HepG2 (cell line): ENCODE results near the gene PODXL2. TPM values are rescaled to one million over a fixed set of nuclear protein-coding genes. Genes with fewer than 3 reads are reported as not detected.

ENCODE experiments used
- BHLHE40 ChIP-seq: IDR thresholded peaks from 2 replicates; pipeline ENCODE4 v1.6.1; 2011; ENCODE audit warnings: low read length, improper control_type of control experiment
- CENPX ChIP-seq: sonication (generic); formaldehyde crosslinking; IDR thresholded peaks from 2 replicates; pipeline ENCODE4 v1.9.0; 2021; ENCODE audit warnings: mild to moderate bottlenecking, missing genetic modification reagents, moderate library complexity
- DRAP1 ChIP-seq: IDR thresholded peaks from 2 replicates; pipeline ENCODE4 v1.6.1; 2016; ENCODE audit warnings: missing genetic modification reagents, missing compliant biosample characterization
- E2F5 ChIP-seq: sonication (generic); formaldehyde crosslinking; conservative IDR thresholded peaks from 2 replicates; pipeline ENCODE4 v1.4.0; 2020; ENCODE audit warnings: missing genetic modification reagents
- FOXK1 ChIP-seq: sonication (generic); formaldehyde crosslinking; IDR thresholded peaks from 2 replicates; pipeline ENCODE4 v1.4.0; 2020; ENCODE audit warnings: low read depth, missing genetic modification reagents, borderline replicate concordance
- GATA4 ChIP-seq: sonication (generic); IDR thresholded peaks from 2 replicates; pipeline ENCODE4 v1.6.1; 2016; ENCODE audit warnings: antibody characterized with exemption, low read depth, borderline replicate concordance
- HNRNPUL1 ChIP-seq: fragments of 200-400 bp; formaldehyde crosslinking; IDR thresholded peaks from 2 replicates; pipeline ENCODE4 v1.6.1; 2017; ENCODE audit warnings: low read depth, mild to moderate bottlenecking, low read length, moderate library complexity
- HOMEZ ChIP-seq: IDR thresholded peaks from 2 replicates; pipeline ENCODE4 v1.6.1; 2016; ENCODE audit warnings: low read depth
- MNT ChIP-seq: fragments of 450-650 bp; IDR thresholded peaks from 2 replicates; pipeline ENCODE4 v1.6.1; 2016
- NFE2L1 ChIP-seq: sonication (generic); formaldehyde crosslinking; IDR thresholded peaks from 2 replicates; pipeline ENCODE4 v1.4.0; 2020; ENCODE audit warnings: missing genetic modification reagents, mild to moderate bottlenecking, borderline replicate concordance
- NR2F6 ChIP-seq, 2 experiments: IDR thresholded peaks; 2 replicates each; pipeline ENCODE4 v1.6.1; 2016; ENCODE audit warnings: antibody characterized with exemption in 1 of 2, mild to moderate bottlenecking in 1 of 2
- POLR2A ChIP-seq, 2 experiments: IDR thresholded peaks; 2 replicates each; pipeline ENCODE4 v1.6.1; 2011; ENCODE audit warnings: low read depth in 2 of 2, low read length in 2 of 2, mild to moderate bottlenecking in 1 of 2, moderate library complexity in 1 of 2; ENCODE audit not compliant: insufficient read depth in 1 of 2
- PPARG ChIP-seq: conservative IDR thresholded peaks from 2 replicates; pipeline ENCODE4 v1.6.1; 2016; ENCODE audit warnings: missing biosample characterization, missing genetic modification reagents
- STAG1 ChIP-seq: sonication (generic); formaldehyde crosslinking; IDR thresholded peaks from 2 replicates; pipeline ENCODE4 v1.4.0; 2020; ENCODE audit warnings: missing genetic modification reagents
- THYN1 ChIP-seq: sonication (generic); formaldehyde crosslinking; IDR thresholded peaks from 2 replicates; pipeline ENCODE4 v1.8.1; 2023; ENCODE audit warnings: low read depth, mild to moderate bottlenecking, moderate library complexity, missing genetic modification reagents, borderline replicate concordance
- ZC3H13 ChIP-seq: sonication (generic); formaldehyde crosslinking; IDR thresholded peaks from 2 replicates; pipeline ENCODE4 v1.8.1; 2023; ENCODE audit warnings: mild to moderate bottlenecking, missing genetic modification reagents, moderate library complexity
- ZMAT3 ChIP-seq: sonication (generic); formaldehyde crosslinking; conservative IDR thresholded peaks from 2 replicates; pipeline ENCODE4 v1.7.0; 2021; ENCODE audit warnings: missing genetic modification reagents
- ZNF121 ChIP-seq: sonication (generic); formaldehyde crosslinking; IDR thresholded peaks from 2 replicates; pipeline ENCODE4 v1.5.0; 2020; ENCODE audit warnings: mild to moderate bottlenecking, missing genetic modification reagents
- ZNF256 ChIP-seq: sonication (generic); formaldehyde crosslinking; conservative IDR thresholded peaks from 2 replicates; pipeline ENCODE4 v1.4.0; 2020; ENCODE audit warnings: missing genetic modification reagents
- ZNF510 ChIP-seq: sonication (generic); formaldehyde crosslinking; IDR thresholded peaks from 2 replicates; pipeline ENCODE4 v1.4.0; 2020; ENCODE audit warnings: low read depth, mild to moderate bottlenecking, missing genetic modification reagents
- ZNF775 ChIP-seq: sonication (generic); formaldehyde crosslinking; IDR thresholded peaks from 2 replicates; pipeline ENCODE4 v1.4.0; 2020; ENCODE audit warnings: missing genetic modification reagents, mild to moderate bottlenecking, moderate library complexity, borderline replicate concordance
- polyA plus RNA-seq, 8 experiments: library from polyadenylated mRNA; depleted of rRNA in 3 of 8; stranded (reverse) in 7 of 8; unstranded in 1 of 8; fragments of >200 nt; fragmentation: Illumina TruSeq in 4 of 8; extraction: Trizol in 4 of 8; gene quantifications; 2 replicates each; pipeline versions ENCODE4 v1.2.1 to v1.2.3, GENCODE V29; 2011 to 2016; ENCODE audit warnings: low read depth in 4 of 8, missing spikeins in 1 of 8, mixed read lengths in 1 of 8; ENCODE audit not compliant: insufficient read depth in 1 of 8
- total RNA-seq, 5 experiments: library from RNA; depleted of rRNA; stranded (reverse); fragments of >200 nt; fragmentation: Illumina TruSeq; extraction: Trizol; gene quantifications; 2 replicates each; pipeline ENCODE4 v1.2.3, GENCODE V29; 2016; ENCODE audit warnings: low read depth in 1 of 5
- TF ChIP-seq, protein P1 (sequence below): sonication (generic); formaldehyde crosslinking; IDR thresholded peaks from 2 replicates; pipeline ENCODE4 v1.5.1; 2020; ENCODE audit warnings: missing genetic modification reagents, mild to moderate bottlenecking, borderline replicate concordance
- TF ChIP-seq, protein P2 (sequence below): sonication (generic); formaldehyde crosslinking; IDR thresholded peaks from 2 replicates; pipeline ENCODE4 v1.4.0; 2020; ENCODE audit warnings: mild to moderate bottlenecking, missing genetic modification reagents

PODXL2 gene
- total and polyA plus RNA-seq, 2 of the 13 experiments (the other 11 are each of a cell fraction or from before 2014, with no cell fraction given): 20.4 to 25.1 TPM

GRCh38 chr3:127590593-127591465, 38.2 kb upstream of the PODXL2 start, which contains the start of gene TPRA1 (continued):
- TF ChIP-seq, protein P1, sequence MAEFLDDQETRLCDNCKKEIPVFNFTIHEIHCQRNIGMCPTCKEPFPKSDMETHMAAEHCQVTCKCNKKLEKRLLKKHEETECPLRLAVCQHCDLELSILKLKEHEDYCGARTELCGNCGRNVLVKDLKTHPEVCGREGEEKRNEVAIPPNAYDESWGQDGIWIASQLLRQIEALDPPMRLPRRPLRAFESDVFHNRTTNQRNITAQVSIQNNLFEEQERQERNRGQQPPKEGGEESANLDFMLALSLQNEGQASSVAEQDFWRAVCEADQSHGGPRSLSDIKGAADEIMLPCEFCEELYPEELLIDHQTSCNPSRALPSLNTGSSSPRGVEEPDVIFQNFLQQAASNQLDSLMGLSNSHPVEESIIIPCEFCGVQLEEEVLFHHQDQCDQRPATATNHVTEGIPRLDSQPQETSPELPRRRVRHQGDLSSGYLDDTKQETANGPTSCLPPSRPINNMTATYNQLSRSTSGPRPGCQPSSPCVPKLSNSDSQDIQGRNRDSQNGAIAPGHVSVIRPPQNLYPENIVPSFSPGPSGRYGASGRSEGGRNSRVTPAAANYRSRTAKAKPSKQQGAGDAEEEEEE (CRISPR knock-in tag): no peak
- TF ChIP-seq NFE2L1 (no peak), THYN1 (CRISPR knock-in tag) (no peak), ZNF510 (CRISPR knock-in tag) (no peak; the same call in 1 of the 2 replicates), ZNF256 (CRISPR knock-in tag) (no peak), ZNF121 (0 out of 2 replicates have a peak, but pooled peaks have one; percentile 13), MNT (no peak), ZC3H13 (CRISPR knock-in tag) (no peak), HOMEZ (CRISPR knock-in tag) (no peak), FOXK1 (CRISPR knock-in tag) (peak; percentile 50; the same call in 1 of the 2 replicates), BHLHE40 (peak; percentile 94), HNRNPUL1 (no peak), POLR2A (IDR thresholded peaks at IDR 0.05; ENCODE audit: insufficient read depth in 1 of 2, low read depth in 2 of 2, low read length in 2 of 2) (peak in 1 of 2 experiments; percentile 86; a peak in 2 of 4 replicates), DRAP1 (peak; percentile 84), GATA4 (peak; percentile 28; the same call in 1 of the 2 replicates), E2F5 (CRISPR knock-in tag) (no peak), CENPX (no peak), ZMAT3 (CRISPR knock-in tag) (peak; percentile 20; the same call in 1 of the 2 replicates), ZNF775 (CRISPR knock-in tag) (no peak), PPARG (no peak), STAG1 (CRISPR knock-in tag) (peak; percentile 25), NR2F6 (IDR thresholded peaks at IDR 0.05) (peak; percentile 63), NR2F6 (CRISPR knock-in tag; IDR thresholded peaks at IDR 0.05) (peak; percentile 45; the same call in 1 of the 2 replicates)
- TF ChIP-seq, protein P2, sequence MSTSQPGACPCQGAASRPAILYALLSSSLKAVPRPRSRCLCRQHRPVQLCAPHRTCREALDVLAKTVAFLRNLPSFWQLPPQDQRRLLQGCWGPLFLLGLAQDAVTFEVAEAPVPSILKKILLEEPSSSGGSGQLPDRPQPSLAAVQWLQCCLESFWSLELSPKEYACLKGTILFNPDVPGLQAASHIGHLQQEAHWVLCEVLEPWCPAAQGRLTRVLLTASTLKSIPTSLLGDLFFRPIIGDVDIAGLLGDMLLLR (CRISPR knock-in tag): peak; percentile 72; the same call in 1 of the 2 replicates
